ENCODE measurements around the gene DCLK2. TPM values are rescaled to one million over a fixed set of nuclear protein-coding genes. Genes with fewer than 3 reads are reported as not detected.

Gene DCLK2
- total RNA-seq, 2 donors from 2014 or later = 0.20 to 0.42 TPM

- no peaks in the 10 kb centered on the region for H3K27me3 Mint-ChIP-seq (ENCODE audit: insufficient read depth)
- no peak for DNase-seq
- no peaks in the 10 kb centered on the region for H3K9me3 ChIP-seq (ENCODE audit: control insufficient read depth, low read length)
- 95 to 98% methylated on average over 5 to 6 of the region's 6 CpGs for WGBS, 2 experiments (ENCODE audit: insufficient coverage in 1 of 2, insufficient read length in 1 of 2)
- no peak for TF ChIP-seq CTCF (conservative IDR thresholded peaks at IDR 0.05)
- H3K27ac Mint-ChIP-seq = no peak overlapping the region
- H3K4me1 ChIP-seq (ENCODE audit: control insufficient read depth, insufficient read depth, low read length) = no peaks in the 10 kb centered on the region
- no peak overlapping the region for H3K27ac ChIP-seq (ENCODE audit: low read depth, low read length)
- H3K36me3 Mint-ChIP-seq (ENCODE audit: low read depth) = no peaks in the 10 kb centered on the region
- H3K9ac ChIP-seq (ENCODE audit: extremely low read depth, low read length, poor library complexity, severe bottlenecking) = no peak overlapping the region
- no peaks in the 10 kb centered on the region for H3K4me1 Mint-ChIP-seq
- H3K9me3 Mint-ChIP-seq = no peaks in the 10 kb centered on the region
- no peak overlapping the region for H3K4me3 Mint-ChIP-seq
- no peaks in the 10 kb centered on the region for H3K36me3 ChIP-seq (ENCODE audit: control insufficient read depth, insufficient read depth, low read length)
- H3K27me3 ChIP-seq (ENCODE audit: control insufficient read depth, insufficient read depth, low read length, poor library complexity, severe bottlenecking) = no peaks in the 10 kb centered on the region
- no peak overlapping the region for H3K4me3 ChIP-seq (ENCODE audit: low read length)
Measured at GRCh38 chr4:150090836-150091235, 12.6 kb downstream of the DCLK2 start.

GRCh38 chr4:150094676-150095075 lies 16.4 kb downstream of the DCLK2 start:
- no peaks in the 10 kb centered on the region for H3K36me3 Mint-ChIP-seq (ENCODE audit: low read depth)
- H3K9me3 ChIP-seq (ENCODE audit: control insufficient read depth, low read length) = no peaks in the 10 kb centered on the region
- no peak overlapping the region for H3K27ac ChIP-seq (ENCODE audit: low read depth, low read length)
- H3K4me1 Mint-ChIP-seq = no peaks in the 10 kb centered on the region
- no peaks in the 10 kb centered on the region for H3K36me3 ChIP-seq (ENCODE audit: control insufficient read depth, insufficient read depth, low read length)
- no peak overlapping the region for H3K4me3 Mint-ChIP-seq
- H3K9ac ChIP-seq (ENCODE audit: extremely low read depth, low read length, poor library complexity, severe bottlenecking) = no peak overlapping the region
- H3K27ac Mint-ChIP-seq = no peak overlapping the region
- no peaks in the 10 kb centered on the region for H3K9me3 Mint-ChIP-seq
- H3K27me3 ChIP-seq (ENCODE audit: control insufficient read depth, insufficient read depth, low read length, poor library complexity, severe bottlenecking) = no peaks in the 10 kb centered on the region
- WGBS, 2 experiments (ENCODE audit: insufficient coverage in 1 of 2, insufficient read length in 1 of 2) = 83 to 85% methylated on average over 1 of the region's 1 CpG
- H3K4me1 ChIP-seq (ENCODE audit: control insufficient read depth, insufficient read depth, low read length) = no peaks in the 10 kb centered on the region
- DNase-seq = no peak
- no peak for TF ChIP-seq CTCF (conservative IDR thresholded peaks at IDR 0.05)
- no peaks in the 10 kb centered on the region for H3K27me3 Mint-ChIP-seq (ENCODE audit: insufficient read depth)
- no peak overlapping the region for H3K4me3 ChIP-seq (ENCODE audit: low read length)

GRCh38 chr4:150096625-150097024 lies 18.4 kb downstream of the DCLK2 start:
- Histone ChIP-seq H3K9ac (ENCODE audit: extremely low read depth, low read length, poor library complexity, severe bottlenecking) (no peak overlapping the region), H3K27ac (ENCODE audit: low read depth, low read length) (no peak overlapping the region), H3K27me3 (ENCODE audit: control insufficient read depth, insufficient read depth, low read length, poor library complexity, severe bottlenecking) (no peaks in the 10 kb centered on the region), H3K36me3 (ENCODE audit: control insufficient read depth, insufficient read depth, low read length) (no peaks in the 10 kb centered on the region), H3K9me3 (ENCODE audit: control insufficient read depth, low read length) (no peaks in the 10 kb centered on the region), H3K4me3 (ENCODE audit: low read length) (no peak overlapping the region), H3K4me1 (ENCODE audit: control insufficient read depth, insufficient read depth, low read length) (no peaks in the 10 kb centered on the region)
- DNase-seq = no peak
- H3K9me3 Mint-ChIP-seq = no peaks in the 10 kb centered on the region
- no peak for TF ChIP-seq CTCF (conservative IDR thresholded peaks at IDR 0.05)
- WGBS, 2 experiments (ENCODE audit: insufficient coverage in 1 of 2, insufficient read length in 1 of 2) = 87 to 94% methylated on average over 2 to 3 of the region's 3 CpGs
- H3K4me1 Mint-ChIP-seq = no peaks in the 10 kb centered on the region
- no peaks in the 10 kb centered on the region for H3K36me3 Mint-ChIP-seq (ENCODE audit: low read depth)
- H3K27ac Mint-ChIP-seq = no peak overlapping the region
- H3K4me3 Mint-ChIP-seq = no peak overlapping the region
- H3K27me3 Mint-ChIP-seq (ENCODE audit: insufficient read depth) = no peaks in the 10 kb centered on the region

Measured in endodermal cell (in vitro differentiated cells).